Pulmonary artery endothelial cell (primary cell): ENCODE data around the gene PIK3R1. TPM values are rescaled to one million over a fixed set of nuclear protein-coding genes. Genes with fewer than 3 reads are reported as not detected.

Source experiments
- DNase-seq: peaks from one replicate; pipeline ENCODE4 v3.0.0-alpha.2; 2011; ENCODE audit warnings: low read depth, low spot score
- total RNA-seq: library from RNA; depleted of rRNA; stranded (reverse); fragments of >200 nt; gene quantifications from 2 replicates; pipeline ENCODE4 v1.2.3, GENCODE V29; 2014

Gene PIK3R1
- total RNA-seq, 1 donor from 2014 or later, result 37.3 TPM

- DNase-seq, result no peak
Measured at GRCh38 chr5:68348447-68349222, 133.1 kb downstream of the PIK3R1 start.

- no peak for DNase-seq
Measured at GRCh38 chr5:68350176-68350575, 134.6 kb downstream of the PIK3R1 start.
